Measurements from ENCODE around the gene TM4SF1. TPM values are rescaled to one million over a fixed set of nuclear protein-coding genes. Genes with fewer than 3 reads are reported as not detected.
A peak's percentile ranks its signal among the peaks of the same experiment; 100 is the strongest.

Gene TM4SF1
- polyA plus RNA-seq, 1 of the 3 experiments (the other 2 are of a cell fraction), result 209 TPM

DNA sequence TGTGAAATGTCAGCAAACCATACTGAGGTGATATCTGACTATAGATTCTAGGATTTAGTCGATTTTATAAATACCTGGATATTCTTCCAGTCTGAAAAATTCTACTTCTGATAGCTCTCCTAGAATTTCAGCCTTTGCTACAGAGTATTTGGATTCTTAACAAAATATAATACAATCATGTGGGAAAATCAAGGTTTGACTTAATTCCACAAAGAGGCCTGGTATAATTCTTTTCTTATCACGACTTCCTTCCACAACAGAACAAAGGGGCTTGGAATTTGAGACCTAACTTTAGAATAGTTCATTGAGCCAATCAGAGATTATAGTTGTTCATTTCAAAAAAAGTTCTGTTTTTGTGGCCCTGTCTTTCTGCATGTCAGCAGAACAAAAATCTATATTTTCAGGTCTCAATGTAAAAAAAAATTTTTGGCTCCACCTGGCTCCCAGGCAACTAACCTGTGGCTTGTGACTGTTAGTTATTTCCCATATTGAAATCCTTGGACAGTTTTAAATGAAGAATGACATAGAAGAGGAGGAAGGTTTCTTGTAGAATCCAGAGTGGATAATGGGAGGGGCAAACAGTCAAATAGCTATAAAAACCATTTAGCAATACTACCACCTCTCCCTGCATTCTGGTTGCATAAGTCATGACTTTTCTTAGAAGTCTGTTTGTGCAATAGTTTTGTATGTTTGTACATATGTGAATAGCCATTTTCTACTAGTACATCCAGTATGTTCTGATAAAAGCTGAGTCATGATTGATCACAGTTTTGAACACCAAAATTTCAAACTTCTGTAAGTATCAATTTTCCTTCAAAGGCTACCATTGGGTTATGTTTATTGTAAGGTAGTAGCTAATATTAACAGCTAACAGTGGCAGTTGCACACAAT is 4.0 kb downstream of the TM4SF1 start:
- Histone ChIP-seq H3K9me2 (no peaks in the 10 kb centered on the region), H3K36me3 (replicated peaks in 1 of 2; ENCODE audit: control insufficient read depth in 1 of 2, insufficient read depth in 2 of 2, low read length in 1 of 2) (peaks cover 17 to 52% of the 10 kb centered on the region in 2 experiments), H3K79me2 (ENCODE audit: insufficient read depth) (peaks cover 48% of the 10 kb centered on the region), H3K27ac (ENCODE audit: low read depth in 2 of 2, low read length in 1 of 2) (peak overlapping the region in 1 of 2 experiments; percentile 62; a peak in 1 of 4 replicates), H4K20me1 (ENCODE audit: insufficient read depth) (no peaks in the 10 kb centered on the region), H3K9me3 (no peaks in the 10 kb centered on the region), H3K4me3 (ENCODE audit: low read depth in 2 of 2, low read length in 1 of 2) (no peak overlapping the region), H3K9ac (no peak overlapping the region), H3F3A (replicated peaks; ENCODE audit: insufficient read depth) (peaks cover 57% of the 10 kb centered on the region), H3K4me1 (ENCODE audit: control insufficient read depth in 1 of 2, insufficient read depth in 2 of 2, low read depth in 1 of 2, low read length in 1 of 2) (peaks cover 16 to 35% of the 10 kb centered on the region in 2 experiments; a peak in 3 of 4 replicates), H3K27me3 (ENCODE audit: insufficient read depth) (no peaks in the 10 kb centered on the region), H3K4me2 (peak overlapping the region; percentile 0; the same call in 1 of the 2 replicates), H2AFZ (ENCODE audit: low read depth) (no peak overlapping the region)
- POLR2A ChIA-PET, result no interaction called here
- no peak for TF ChIP-seq MXI1 (IDR thresholded peaks at IDR 0.05; ENCODE audit: low read depth, low read length)
- CTCF ChIA-PET, result interaction anchor here (1.4 to 1.7 kb wide), 2 partner anchors 21 to 107 kb away, joined by 3 to 4 read pairs; no protein-coding TSS in a partner anchor
- no peak for DNase-seq
- WGBS (ENCODE audit: low lambda C conversion rate), result 54% methylated on average over 2 of the region's 2 CpGs

GRCh38 chr3:149371723-149372114 is 5.7 kb downstream of the TM4SF1 start:
- no peaks in the 10 kb centered on the region for H4K20me1 ChIP-seq (ENCODE audit: insufficient read depth)
- H3K9me3 ChIP-seq, result no peaks in the 10 kb centered on the region
- no peaks in the 10 kb centered on the region for H3K9me2 ChIP-seq
- no peaks in the 10 kb centered on the region for H3K27me3 ChIP-seq (ENCODE audit: insufficient read depth)
- 59% methylated on average over 2 of the region's 2 CpGs for WGBS (ENCODE audit: low lambda C conversion rate)
- no peak for DNase-seq
- H3K36me3 ChIP-seq (replicated peaks in 1 of 2; ENCODE audit: control insufficient read depth in 1 of 2, insufficient read depth in 2 of 2, low read length in 1 of 2), result peaks cover 17 to 52% of the 10 kb centered on the region in 2 experiments
- H3K79me2 ChIP-seq (ENCODE audit: insufficient read depth), result peaks cover 42% of the 10 kb centered on the region
- TF ChIP-seq NFIC (IDR thresholded peaks at IDR 0.05; ENCODE audit: borderline replicate concordance) (no peak), TEAD4 (IDR thresholded peaks at IDR 0.05; ENCODE audit: borderline replicate concordance, insufficient read depth) (no peak), YY1 (IDR thresholded peaks at IDR 0.05; ENCODE audit: low read depth) (no peak), FOXJ3 (CRISPR knock-in tag; IDR thresholded peaks at IDR 0.05) (no peak)
- no peak overlapping the region for H3K4me3 ChIP-seq (ENCODE audit: low read depth in 2 of 2, low read length in 1 of 2)
- peak overlapping the region; percentile 30 for H3K4me2 ChIP-seq
- peaks cover 4 to 39% of the 10 kb centered on the region in 2 experiments; a peak in 3 of 4 replicates for H3K4me1 ChIP-seq (ENCODE audit: control insufficient read depth in 1 of 2, insufficient read depth in 2 of 2, low read depth in 1 of 2, low read length in 1 of 2)
- H2AFZ ChIP-seq (ENCODE audit: low read depth), result no peak overlapping the region
- H3F3A ChIP-seq (replicated peaks; ENCODE audit: insufficient read depth), result peaks cover 54% of the 10 kb centered on the region
- H3K27ac ChIP-seq (ENCODE audit: low read depth in 2 of 2, low read length in 1 of 2), result peak overlapping the region; percentile 34 to 62; a peak in 3 of 4 replicates
- H3K9ac ChIP-seq, result peak overlapping the region; percentile 18; the same call in 1 of the 2 replicates
- ChIA-PET POLR2A (no interaction called here), CTCF (no interaction called here)

DNA sequence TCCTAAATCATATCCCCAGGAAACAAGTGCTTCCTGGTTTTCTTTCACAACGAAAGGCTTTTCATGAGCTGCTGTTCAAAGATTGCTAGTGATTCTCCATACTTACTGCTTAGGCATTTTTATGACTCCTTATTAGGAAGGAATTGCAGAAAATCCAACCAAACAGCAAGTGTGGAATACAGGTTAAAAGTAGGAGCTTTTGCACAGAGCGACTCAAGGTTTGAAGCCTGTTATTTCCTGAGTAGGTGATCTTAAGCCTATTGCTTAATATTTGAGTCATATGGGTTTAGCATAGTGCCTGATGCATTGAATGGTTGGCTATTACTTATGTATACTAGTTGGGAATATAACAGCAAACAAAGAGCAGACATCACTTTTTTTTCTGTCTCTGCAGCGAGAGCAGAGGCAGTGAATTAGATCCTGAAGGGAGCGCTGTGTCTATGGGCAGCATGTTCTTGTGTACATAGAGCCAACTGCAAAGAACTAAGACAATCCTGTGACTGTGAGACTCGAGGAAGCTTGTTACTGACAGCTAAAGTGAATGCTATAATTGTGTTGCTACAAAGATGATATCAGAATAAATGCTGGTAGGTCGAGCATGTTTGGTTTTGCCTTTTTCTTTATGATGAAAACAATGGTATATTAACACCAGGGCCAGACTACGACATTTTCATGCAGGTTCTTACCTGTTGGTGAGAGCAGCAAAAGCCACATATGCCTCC is 6.3 kb downstream of the TM4SF1 start:
- TF ChIP-seq ZBTB33 (IDR thresholded peaks at IDR 0.05; ENCODE audit: borderline replicate concordance, low read depth) (no peak), RCOR1 (IDR thresholded peaks at IDR 0.05; ENCODE audit: low read length) (no peak), NFIC (IDR thresholded peaks at IDR 0.05; ENCODE audit: borderline replicate concordance) (no peak), FOSL2 (IDR thresholded peaks at IDR 0.05; ENCODE audit: borderline replicate concordance, low read depth) (0 out of 2 replicates have a peak, but pooled peaks have one; percentile 3), FOXJ3 (CRISPR knock-in tag; IDR thresholded peaks at IDR 0.05) (no peak), POLR2AphosphoS5 (IDR thresholded peaks at IDR 0.05; ENCODE audit: low read depth, low read length) (no peak), ELF1 (IDR thresholded peaks at IDR 0.05) (peak; percentile 23; the same call in 1 of the 2 replicates)
- Histone ChIP-seq H2AFZ (ENCODE audit: low read depth) (no peak overlapping the region), H3K4me1 (ENCODE audit: control insufficient read depth in 1 of 2, insufficient read depth in 2 of 2, low read depth in 1 of 2, low read length in 1 of 2) (peaks cover 4 to 39% of the 10 kb centered on the region in 2 experiments; a peak in 3 of 4 replicates), H3K27ac (ENCODE audit: low read depth in 2 of 2, low read length in 1 of 2) (peak overlapping the region; percentile 34 to 62; a peak in 3 of 4 replicates), H3K4me3 (ENCODE audit: low read depth in 2 of 2, low read length in 1 of 2) (peak overlapping the region in 1 of 2 experiments; percentile 36; a peak in 1 of 4 replicates), H3K36me3 (replicated peaks in 1 of 2; ENCODE audit: control insufficient read depth in 1 of 2, insufficient read depth in 2 of 2, low read length in 1 of 2) (peaks cover 17 to 52% of the 10 kb centered on the region in 2 experiments), H3K4me2 (peak overlapping the region; percentile 30), H3F3A (replicated peaks; ENCODE audit: insufficient read depth) (peaks cover 48% of the 10 kb centered on the region), H4K20me1 (ENCODE audit: insufficient read depth) (no peaks in the 10 kb centered on the region), H3K9me3 (no peaks in the 10 kb centered on the region), H3K27me3 (ENCODE audit: insufficient read depth) (no peaks in the 10 kb centered on the region), H3K9me2 (no peaks in the 10 kb centered on the region), H3K79me2 (ENCODE audit: insufficient read depth) (peaks cover 37% of the 10 kb centered on the region), H3K9ac (peak overlapping the region; percentile 18)
- no peak for DNase-seq
- CTCF ChIA-PET, result interaction anchor here (0.9 to 1.6 kb wide), 5 partner anchors 10 to 109 kb away, joined by 3 to 4 read pairs (median 3); no protein-coding TSS in a partner anchor
- POLR2A ChIA-PET, result no interaction called here
- WGBS (ENCODE audit: low lambda C conversion rate), result 62% methylated on average over 7 of the region's 7 CpGs
